Measurements from ENCODE around the gene PEX6. TPM values are rescaled to one million over a fixed set of nuclear protein-coding genes. Genes with fewer than 3 reads are reported as not detected.

The PEX6 gene
- total RNA-seq, 2 experiments from 2014 or later = 23.8 to 24.7 TPM

Other genes with a start within 250 kb of the PEX6 start
- gene TBCC, start 233.1 kb downstream of the PEX6 start, total RNA-seq (2014; rRNA removed; shearing (Covaris generic)) = 118 and 136 TPM in 2 replicates
- 69.2 and 78.0 TPM in 2 replicates for gene TBCC, start 233.1 kb downstream of the PEX6 start, total RNA-seq (2022)
- 8.0 and 10.3 TPM in 2 replicates for gene BICRAL, start 197.1 kb downstream of the PEX6 start, total RNA-seq (2014; rRNA removed; shearing (Covaris generic))
- 25.7 and 27.8 TPM in 2 replicates for gene BICRAL, start 197.1 kb downstream of the PEX6 start, total RNA-seq (2022)
- gene RPL7L1, start 99.6 kb downstream of the PEX6 start, total RNA-seq (2014; rRNA removed; shearing (Covaris generic)) = 83.2 and 101 TPM in 2 replicates
- gene RPL7L1, start 99.6 kb downstream of the PEX6 start, total RNA-seq (2022) = 109 and 123 TPM in 2 replicates
- gene PTCRA, start 63.1 kb downstream of the PEX6 start, total RNA-seq (2014; rRNA removed; shearing (Covaris generic)) = 0.72 and 0.85 TPM in 2 replicates
- gene PTCRA, start 63.1 kb downstream of the PEX6 start, total RNA-seq (2022) = 0.91 TPM in 1 of 2 replicates, not detected in the other
- gene CNPY3, start 49.7 kb downstream of the PEX6 start, total RNA-seq (2014; rRNA removed; shearing (Covaris generic)) = 64.7 and 69.3 TPM in 2 replicates
- gene CNPY3, start 49.7 kb downstream of the PEX6 start, total RNA-seq (2022) = 70.5 and 77.2 TPM in 2 replicates
- 1.7 TPM in 1 of 2 replicates, not detected in the other for gene GNMT, start 18.4 kb downstream of the PEX6 start, total RNA-seq (2014; rRNA removed; shearing (Covaris generic))
- gene GNMT, start 18.4 kb downstream of the PEX6 start, total RNA-seq (2022) = 1.7 and 2.2 TPM in 2 replicates
- 29.1 and 35.0 TPM in 2 replicates for gene PPP2R5D, start 5.4 kb upstream of the PEX6 start, total RNA-seq (2014; rRNA removed; shearing (Covaris generic))
- gene PPP2R5D, start 5.4 kb upstream of the PEX6 start, total RNA-seq (2022) = 35.6 and 39.5 TPM in 2 replicates
- 70.7 and 76.0 TPM in 2 replicates for gene MEA1, start 34.8 kb upstream of the PEX6 start, total RNA-seq (2014; rRNA removed; shearing (Covaris generic))
- gene MEA1, start 34.8 kb upstream of the PEX6 start, total RNA-seq (2022) = 59.1 and 67.9 TPM in 2 replicates
- 78.6 and 89.9 TPM in 2 replicates for gene KLHDC3, start 35.1 kb upstream of the PEX6 start, total RNA-seq (2014; rRNA removed; shearing (Covaris generic))
- 91.4 and 99.6 TPM in 2 replicates for gene KLHDC3, start 35.1 kb upstream of the PEX6 start, total RNA-seq (2022)
- 61.1 and 72.6 TPM in 2 replicates for gene RRP36, start 42.4 kb upstream of the PEX6 start, total RNA-seq (2014; rRNA removed; shearing (Covaris generic))
- 66.7 and 75.9 TPM in 2 replicates for gene RRP36, start 42.4 kb upstream of the PEX6 start, total RNA-seq (2022)
- gene CUL7, start 74.7 kb upstream of the PEX6 start, total RNA-seq (2014; rRNA removed; shearing (Covaris generic)) = 14.1 and 16.9 TPM in 2 replicates
- 14.9 and 18.6 TPM in 2 replicates for gene CUL7, start 74.7 kb upstream of the PEX6 start, total RNA-seq (2022)
- 25.8 and 31.8 TPM in 2 replicates for gene MRPL2, start 80.3 kb upstream of the PEX6 start, total RNA-seq (2014; rRNA removed; shearing (Covaris generic))
- 76.9 and 81.7 TPM in 2 replicates for gene MRPL2, start 80.3 kb upstream of the PEX6 start, total RNA-seq (2022)
- gene KLC4, start 80.5 kb upstream of the PEX6 start, total RNA-seq (2014; rRNA removed; shearing (Covaris generic)) = 15.0 and 16.4 TPM in 2 replicates
- 22.5 and 25.2 TPM in 2 replicates for gene KLC4, start 80.5 kb upstream of the PEX6 start, total RNA-seq (2022)
- 12.7 and 18.5 TPM in 2 replicates for gene PTK7, start 97.1 kb upstream of the PEX6 start, total RNA-seq (2014; rRNA removed; shearing (Covaris generic))
- 12.0 and 13.0 TPM in 2 replicates for gene PTK7, start 97.1 kb upstream of the PEX6 start, total RNA-seq (2022)
- 17.6 and 22.8 TPM in 2 replicates for gene SRF, start 192.1 kb upstream of the PEX6 start, total RNA-seq (2014; rRNA removed; shearing (Covaris generic))
- gene SRF, start 192.1 kb upstream of the PEX6 start, total RNA-seq (2022) = 23.1 and 24.2 TPM in 2 replicates
- gene CUL9, start 203.0 kb upstream of the PEX6 start, total RNA-seq (2014; rRNA removed; shearing (Covaris generic)) = 27.4 and 37.0 TPM in 2 replicates
- 31.1 and 32.9 TPM in 2 replicates for gene CUL9, start 203.0 kb upstream of the PEX6 start, total RNA-seq (2022)